Right lobe of liver (tissue), 6 donors: ENCODE data around the gene LSS. TPM values are rescaled to one million over a fixed set of nuclear protein-coding genes. Genes with fewer than 3 reads are reported as not detected.
A peak's percentile ranks its signal among the peaks of the same experiment; 100 is the strongest.
"Not testable (repeated sequence)": the region's sequence is repeated elsewhere in the genome, so short reads cannot be mapped to it uniquely, and the experiment has no call there.

Source experiments
- ATAC-seq, 4 donors: fragments of 200-7000 bp; cut with Tn5 transposase; one replicate each; pipeline ENCODE4 v1.9.1; 2020; ENCODE audit warnings: mild to moderate bottlenecking in 4 of 4, moderate library complexity in 4 of 4
- DNase-seq, 3 donors: peaks; one replicate each; pipeline ENCODE4 v3.0.0-alpha.2; 2020
- H3K27ac ChIP-seq, 3 donors: fragments of 200-600 bp; one replicate each; pipeline ENCODE4 v1.8.0; 2022
- H3K27me3 ChIP-seq, 2 donors: fragments of 200-600 bp; one replicate each; pipeline ENCODE4 v1.8.0; 2022
- H3K36me3 ChIP-seq, 4 donors: fragments of 200-600 bp; sonication (generic) in 1 of 4; one replicate each; pipeline versions ENCODE4 v1.5.1 to v1.8.0; 2017 to 2022; ENCODE audit warnings: control low read depth in 1 of 4
- H3K4me1 ChIP-seq, 4 donors: fragments of 200-600 bp; sonication (generic) in 1 of 4; one replicate each; pipeline versions ENCODE4 v1.5.1 to v1.8.0; 2017 to 2022; ENCODE audit warnings: control low read depth in 1 of 4
- H3K4me3 ChIP-seq, 3 donors: fragments of 200-600 bp; one replicate each; pipeline ENCODE4 v1.8.0; 2022
- H3K9me3 ChIP-seq, 4 donors: fragments of 200-600 bp; sonication (generic) in 1 of 4; one replicate each; pipeline versions ENCODE4 v1.5.1 to v1.8.0; 2017 to 2022; ENCODE audit warnings: control low read depth in 1 of 4
- CTCF ChIP-seq, 4 donors: fragments of 200-600 bp in 3 of 4; fragments of 450-650 bp in 1 of 4; IDR thresholded peaks; one replicate each; pipeline versions ENCODE4 v1.5.1 to v1.8.0; 2016 to 2022; ENCODE audit warnings: antibody characterized with exemption in 4 of 4, mild to moderate bottlenecking in 2 of 4
- POLR2A ChIP-seq: fragments of 450-650 bp; IDR thresholded peaks from one replicate; pipeline ENCODE4 v1.6.1; 2017; ENCODE audit warnings: antibody characterized with exemption, mild to moderate bottlenecking
- WGBS: methylation state at CpG from one replicate; pipeline ENCODE4 v1.1.6; 2018; ENCODE audit warnings: low coverage, low lambda C conversion rate; ENCODE audit not compliant: insufficient coverage; ENCODE audit errors: missing lambda C conversion rate; 5-methylcytosine and 5-hydroxymethylcytosine counted together
- intact Hi-C, 2 donors: fragments of 100-400 bp; cut with DNase I; formaldehyde crosslinking; loops; one replicate each; pipeline versions ENCODE4 v1.11.2 to v1.14.1; 2022
- total RNA-seq, 6 experiments: library from RNA; depleted of rRNA in 2 of 6; stranded (reverse); fragments of >200 nt in 2 of 6; fragmentation: NEBNext Ultra II Directional in 3 of 6; extraction: Animal tissue kit (Norgen Biotek cat#: 25700) in 3 of 6; gene quantifications; one replicate each; pipeline versions ENCODE4 v1.1.0 to v1.2.4, GENCODE V29; 2016 to 2023
- donor health status: DM: no; HTN: yes; CAD: no.
- donor health status: DM: no; HTN: no; CAD: no.
- donor health status: DM: no; HTN: no; CAD: no.
- donor health status: DM: no; HTN: yes; CAD: no.
- donor health status: DM: no; HTN: yes; CAD: no.

Gene LSS
- total RNA-seq, 6 experiments from 2014 or later = 37.0 to 103 (median 59.6) TPM

- Histone ChIP-seq H3K27ac (no peak overlapping the region), H3K4me3 (no peak overlapping the region), H3K4me1 (no peaks in the 10 kb centered on the region), H3K36me3 (peaks cover 0 to 27% (median 0%) of the 10 kb centered on the region in 4 donors), H3K27me3 (no peaks in the 10 kb centered on the region), H3K9me3 (no peaks in the 10 kb centered on the region)
- TF ChIP-seq CTCF (IDR thresholded peaks at IDR 0.05) (no peak), POLR2A (no peak)
- ATAC-seq (no peak), DNase-seq (no peak)
- intact Hi-C loops = no loop called here
- WGBS = 98% methylated on average over 7 of the region's 8 CpGs
Measured at GRCh38 chr21:46187261-46187660, 41.3 kb downstream of the LSS start.

- no peak overlapping the region for H3K27ac ChIP-seq
- H3K36me3 ChIP-seq = peaks cover 0 to 14% (median 0%) of the 10 kb centered on the region in 4 donors
- TF ChIP-seq POLR2A (no peak), CTCF (IDR thresholded peaks at IDR 0.05) (no peak)
- H3K27me3 ChIP-seq = no peaks in the 10 kb centered on the region
- DNase-seq (no peak), ATAC-seq (no peak)
- H3K4me3 ChIP-seq = no peak overlapping the region
- H3K4me1 ChIP-seq = no peaks in the 10 kb centered on the region
- 73% methylated on average over 7 of the region's 7 CpGs for WGBS
- H3K9me3 ChIP-seq = no peaks in the 10 kb centered on the region
- intact Hi-C loops = no loop called here
Measured at GRCh38 chr21:46185716-46186115, 42.9 kb downstream of the LSS start.

GRCh38 chr21:46184625-46185555, 43.7 kb downstream of the LSS start:
- ATAC-seq (peak; percentile 18 to 70 (median 48)), DNase-seq (peak; percentile 65 to 76 (median 72))
- Histone ChIP-seq H3K27ac (peak overlapping the region in 1 of 3 donors; percentile 61), H3K36me3 (peaks cover 0 to 9% (median 0%) of the 10 kb centered on the region in 4 donors), H3K4me3 (peak overlapping the region; percentile 30 to 41 (median 40)), H3K27me3 (no peaks in the 10 kb centered on the region), H3K4me1 (no peaks in the 10 kb centered on the region), H3K9me3 (no peaks in the 10 kb centered on the region)
- TF ChIP-seq CTCF (IDR thresholded peaks at IDR 0.05) (no peak), POLR2A (no peak)
- intact Hi-C loops = no loop called here
- 40% methylated on average over 27 of the region's 30 CpGs for WGBS

GRCh38 chr21:46183910-46184624, 44.5 kb downstream of the LSS start, which contains the start of gene SPATC1L:
Gene SPATC1L, minus strand, starts transcription at chr21:46184459. Its CDS starts 1,643 bp downstream, at chr21:46182816.
- Histone ChIP-seq H3K4me3 (peak within 1 kb of the TSS; percentile 36 to 41 (median 40)), H3K27ac (peak within 1 kb of the TSS in 1 of 3 donors; percentile 61), H3K27me3 (no peaks in the 10 kb centered on the region), H3K4me1 (no peaks in the 10 kb centered on the region), H3K9me3 (no peaks in the 10 kb centered on the region), H3K36me3 (peaks cover 0 to 8% (median 0%) of the 10 kb centered on the region in 4 donors)
- TF ChIP-seq POLR2A = no peak
- no peak for TF ChIP-seq CTCF (IDR thresholded peaks at IDR 0.05)
- no peak for DNase-seq
- 20% methylated on average over 3 of the region's 24 CpGs for WGBS
- intact Hi-C loops = no loop called here
- peak in 3 of 4 donors; percentile 49 to 53 (median 52) for ATAC-seq

- H3K27ac ChIP-seq, H3K4me1 ChIP-seq, intact Hi-C loops, ATAC-seq, H3K4me3 ChIP-seq, H3K27me3 ChIP-seq, DNase-seq, H3K36me3 ChIP-seq, H3K9me3 ChIP-seq: not testable (repeated sequence)
- 87% methylated on average over 3 of the region's 13 CpGs for WGBS
Measured at GRCh38 chr21:46183337-46183909, 45.2 kb downstream of the LSS start.
